IMR-90 (cell line): Measurements from ENCODE around the gene DIRAS2. TPM values are rescaled to one million over a fixed set of nuclear protein-coding genes. Genes with fewer than 3 reads are reported as not detected.

Experiments used
- ATAC-seq: fragments of 200-7000 bp; cut with Tn5 transposase; 2 replicates; pipeline ENCODE4 v1.9.1; 2020; ENCODE audit warnings: low read depth, mild to moderate bottlenecking, moderate library complexity
- BruUV-seq: library from RNA; stranded (reverse); fragments of 400-500 nt; replicated peaks from 2 replicates; lab custom pipeline; 2021; lab: Mats Ljungman, UMichigan
- CTCF ChIA-PET: fragments of 300-600 bp; formaldehyde crosslinking; extraction: SDS; loops from one replicate; lab custom pipeline; 2021; ENCODE audit warnings: antibody characterized with exemption; lab: Yijun Ruan, JAX
- POLR2A ChIA-PET: fragments of 300-600 bp; sonication (Branson Sonifier 250); formaldehyde crosslinking; loops from one replicate; lab custom pipeline; 2022; ENCODE audit warnings: antibody characterized with exemption; ENCODE audit not compliant: unreplicated experiment; lab: Charles Lee
- DNase-seq: peaks from one replicate; pipeline ENCODE4 v3.0.0; 2013
- H2AFZ ChIP-seq: replicated peaks from 2 replicates; pipeline ENCODE3; 2013; ENCODE audit warnings: low read length, mild to moderate bottlenecking; ENCODE audit not compliant: poor library complexity
- H2AK5ac ChIP-seq: 2 replicates; pipeline ENCODE4 v1.6.1; 2013; ENCODE audit warnings: low read depth, low read length, inconsistent platforms
- H2AK9ac ChIP-seq: replicated peaks from 2 replicates; pipeline ENCODE3; 2013; ENCODE audit warnings: mild to moderate bottlenecking, low read depth, low read length, moderate library complexity; ENCODE audit not compliant: poor library complexity
- H2BK120ac ChIP-seq: 2 replicates; pipeline ENCODE4 v1.6.1; 2013; ENCODE audit warnings: low read depth, low read length, inconsistent platforms
- H2BK15ac ChIP-seq: 3 replicates; pipeline ENCODE4 v1.6.1; 2013; ENCODE audit warnings: low read depth, low read length, inconsistent platforms
- H2BK20ac ChIP-seq: 2 replicates; pipeline ENCODE4 v1.6.1; 2013; ENCODE audit warnings: low read depth, mild to moderate bottlenecking, inconsistent platforms, low read length, moderate library complexity
- H2BK5ac ChIP-seq: 2 replicates; pipeline ENCODE4 v1.6.1; 2013; ENCODE audit warnings: mild to moderate bottlenecking, low read depth, low read length, inconsistent platforms; ENCODE audit not compliant: poor library complexity, severe bottlenecking
- H3K14ac ChIP-seq: replicated peaks from 2 replicates; pipeline ENCODE4 v1.6.1; 2013; ENCODE audit warnings: low read depth, low read length, inconsistent platforms
- H3K18ac ChIP-seq: 2 replicates; pipeline ENCODE4 v1.6.1; 2013; ENCODE audit warnings: low read depth, low read length, control low read depth
- H3K23ac ChIP-seq: 2 replicates; pipeline ENCODE4 v1.6.1; 2013; ENCODE audit warnings: low read depth, low read length, inconsistent platforms
- H3K27ac ChIP-seq: 2 replicates; pipeline ENCODE4 v1.5.1; 2013; ENCODE audit warnings: mild to moderate bottlenecking, control low read depth, low read length; ENCODE audit not compliant: insufficient read depth
- H3K27me3 ChIP-seq: 2 replicates; pipeline ENCODE4 v1.6.1; 2013; ENCODE audit warnings: low read length; ENCODE audit not compliant: control insufficient read depth, insufficient read depth
- H3K36me3 ChIP-seq: 2 replicates; pipeline ENCODE4 v1.6.1; 2013; ENCODE audit warnings: low read length, mixed read lengths; ENCODE audit not compliant: control insufficient read depth, insufficient read depth
- H3K4ac ChIP-seq: 2 replicates; pipeline ENCODE4 v1.6.1; 2013; ENCODE audit warnings: low read depth, low read length, inconsistent platforms
- H3K4me1 ChIP-seq: 2 replicates; pipeline ENCODE4 v1.6.1; 2013; ENCODE audit warnings: low read length, mixed read lengths; ENCODE audit not compliant: control insufficient read depth, insufficient read depth
- H3K4me2 ChIP-seq: 2 replicates; pipeline ENCODE4 v1.6.1; 2013; ENCODE audit warnings: low read depth, mild to moderate bottlenecking, control low read depth, low read length, moderate library complexity
- H3K4me3 ChIP-seq: 2 replicates; pipeline ENCODE4 v1.5.1; 2013; ENCODE audit warnings: low read depth, mild to moderate bottlenecking, control low read depth, low read length, moderate library complexity; ENCODE audit not compliant: insufficient read depth
- H3K56ac ChIP-seq: 2 replicates; pipeline ENCODE4 v1.6.1; 2013; ENCODE audit warnings: low read length, inconsistent platforms; ENCODE audit not compliant: insufficient read depth; ENCODE audit errors: extremely low read depth
- H3K79me1 ChIP-seq, 2 experiments: 2 replicates each; pipeline ENCODE4 v1.6.1; 2013; ENCODE audit warnings: low read length in 2 of 2, inconsistent platforms in 1 of 2, low read depth in 1 of 2
- H3K9ac ChIP-seq: 2 replicates; pipeline ENCODE4 v1.6.1; 2013; ENCODE audit warnings: low read depth, low read length, control low read depth
- H3K9me1 ChIP-seq: 2 replicates; pipeline ENCODE4 v1.6.1; 2013; ENCODE audit warnings: low read length, inconsistent platforms; ENCODE audit not compliant: insufficient read depth
- H3K9me3 ChIP-seq: 2 replicates; pipeline ENCODE4 v1.6.1; 2013; ENCODE audit warnings: low read length; ENCODE audit not compliant: control insufficient read depth, insufficient read depth
- H4K20me1 ChIP-seq: 2 replicates; pipeline ENCODE4 v1.6.1; 2013; ENCODE audit warnings: low read length, inconsistent platforms; ENCODE audit not compliant: insufficient read depth
- H4K5ac ChIP-seq: 2 replicates; pipeline ENCODE4 v1.6.1; 2013; ENCODE audit warnings: mild to moderate bottlenecking, low read depth, low read length, control low read depth
- H4K8ac ChIP-seq, 2 experiments: 2 replicates each; pipeline ENCODE4 v1.6.1; 2013; ENCODE audit warnings: low read depth in 2 of 2, low read length in 2 of 2, control low read depth in 1 of 2, inconsistent platforms in 1 of 2
- H4K91ac ChIP-seq: 2 replicates; pipeline ENCODE4 v1.6.1; 2013; ENCODE audit warnings: low read depth, low read length, inconsistent platforms; ENCODE audit not compliant: insufficient read depth
- BHLHE40 ChIP-seq: fragments of 150-350 bp; IDR thresholded peaks from 2 replicates; pipeline ENCODE4 v1.6.1; 2016; ENCODE audit warnings: mild to moderate bottlenecking, low read depth, low read length
- CTCF ChIP-seq: conservative IDR thresholded peaks from 2 replicates; pipeline ENCODE4 v1.5.1; 2012; ENCODE audit warnings: mild to moderate bottlenecking, low read depth, low read length, improper control_type of control experiment
- ELK1 ChIP-seq: fragments of 150-350 bp; IDR thresholded peaks from 2 replicates; pipeline ENCODE4 v1.6.1; 2016; ENCODE audit warnings: low read depth, mild to moderate bottlenecking, low read length, moderate library complexity, borderline replicate concordance
- FOS ChIP-seq: fragments of 150-350 bp; IDR thresholded peaks from 2 replicates; pipeline ENCODE4 v1.6.1; 2016; ENCODE audit warnings: low read depth, low read length
- MXI1 ChIP-seq: IDR thresholded peaks from 2 replicates; pipeline ENCODE4 v1.6.1; 2012; ENCODE audit warnings: low read depth, mild to moderate bottlenecking, low read length, moderate library complexity, borderline replicate concordance
- POLR2A ChIP-seq: IDR thresholded peaks from 2 replicates; pipeline ENCODE4 v1.6.1; 2012; ENCODE audit warnings: mild to moderate bottlenecking, low read depth, low read length
- RAD21 ChIP-seq: IDR thresholded peaks from 2 replicates; pipeline ENCODE4 v1.6.1; 2012; ENCODE audit warnings: low read length, improper control_type of control experiment
- RCOR1 ChIP-seq: IDR thresholded peaks from 2 replicates; pipeline ENCODE4 v1.6.1; 2012; ENCODE audit warnings: mild to moderate bottlenecking, low read length, improper control_type of control experiment; ENCODE audit not compliant: insufficient replicate concordance
- RFX5 ChIP-seq: IDR thresholded peaks from 2 replicates; pipeline ENCODE4 v1.8.0; 2012; ENCODE audit warnings: low read depth, mild to moderate bottlenecking, low read length, moderate library complexity
- WGBS, 2 experiments: methylation state at CpG; one replicate each; pipeline versions ENCODE4 v1.1.5 to v1.1.7; 2013; ENCODE audit warnings: missing lambda C conversion rate in 2 of 2; ENCODE audit not compliant: insufficient read length in 1 of 2; ENCODE audit errors: extremely low coverage in 2 of 2; 5-methylcytosine and 5-hydroxymethylcytosine counted together
- dilution Hi-C: fragments of 300-500 bp; cut with HindIII; formaldehyde crosslinking; loops from one replicate; pipeline ENCODE4 v1.14.3; 2018; ENCODE audit warnings: low sequenced_read_pairs; ENCODE audit not compliant: unreplicated experiment
- in situ Hi-C: fragments of 300-500 bp; cut with MboI; formaldehyde crosslinking; loops from 3 replicates; pipeline ENCODE4 v1.14.3; 2019; ENCODE audit warnings: low sequenced_read_pairs, inconsistent platforms, mixed read lengths
- intact Hi-C: fragments of 100-400 bp; cut with micrococcal nuclease; formaldehyde crosslinking; loops from 2 replicates; pipeline ENCODE4 v1.10.0; 2022
- polyA plus RNA-seq, 3 experiments: library from polyadenylated mRNA; depleted of rRNA; stranded (reverse); fragments of >200 nt; gene quantifications; 2 replicates each; pipeline ENCODE4 v1.2.3, GENCODE V29; 2012; ENCODE audit warnings: low replicate concordance in 1 of 3
- total RNA-seq: library from RNA; depleted of rRNA; stranded (reverse); fragments of >200 nt; gene quantifications from 2 replicates; pipeline ENCODE4 v1.2.3, GENCODE V29; 2012

The DIRAS2 gene
- total and polyA plus RNA-seq, 2 of the 4 experiments (the other 2 are of a cell fraction): not detected

- no peaks in the 10 kb centered on the region for H3K27me3 ChIP-seq
- no CpG with 5 or more reads among the region's 2 CpGs for WGBS, 2 experiments
- H4K91ac ChIP-seq: no peak overlapping the region
- no peak overlapping the region for H2BK20ac ChIP-seq
- H4K5ac ChIP-seq: no peak overlapping the region
- no peaks in the 10 kb centered on the region for H3K9me1 ChIP-seq
- H4K20me1 ChIP-seq: no peaks in the 10 kb centered on the region
- no peaks in the 10 kb centered on the region for H3K36me3 ChIP-seq
- in situ Hi-C loops (no loop called here), dilution Hi-C loops (no loop called here), intact Hi-C loops (no loop called here)
- no peaks in the 10 kb centered on the region for H3K9me3 ChIP-seq
- no peak overlapping the region for H2AFZ ChIP-seq
- ChIA-PET POLR2A (no interaction called here), CTCF (no interaction called here)
- no peak overlapping the region for H3K4me2 ChIP-seq
- TF ChIP-seq BHLHE40 (no peak), CTCF (no peak), RFX5 (no peak), ELK1 (no peak), RCOR1 (no peak), POLR2A (no peak), MXI1 (no peak), RAD21 (no peak), FOS (no peak)
- no peaks in the 10 kb centered on the region for H3K4me1 ChIP-seq
- ATAC-seq: no peak
- H2AK5ac ChIP-seq: no peak overlapping the region
- no peak overlapping the region for H3K4me3 ChIP-seq
- no peak overlapping the region for H3K9ac ChIP-seq
- H2BK15ac ChIP-seq: no peak overlapping the region
- no peak overlapping the region for H3K18ac ChIP-seq
- no TSS peak for BruUV-seq
- no peak for DNase-seq
- H3K27ac ChIP-seq: no peak overlapping the region
- H3K79me1 ChIP-seq: no peaks in the 10 kb centered on the region
- no peak overlapping the region for H2AK9ac ChIP-seq
- H3K14ac ChIP-seq: no peak overlapping the region
- H2BK5ac ChIP-seq: no peak overlapping the region
- no peak overlapping the region for H2BK120ac ChIP-seq
- H4K8ac ChIP-seq: no peak overlapping the region
- H3K23ac ChIP-seq: no peak overlapping the region
- no peak overlapping the region for H3K56ac ChIP-seq
- H3K4ac ChIP-seq: no peak overlapping the region
These were observed 63.4 kb downstream of the DIRAS2 start for GRCh38 chr9:90579181-90579580.
